ENCODE results near the gene KLHL26.
"Not testable (repeated sequence)": the region's sequence is repeated elsewhere in the genome, so short reads cannot be mapped to it uniquely, and the experiment has no call there.

KLHL26 gene

DNA sequence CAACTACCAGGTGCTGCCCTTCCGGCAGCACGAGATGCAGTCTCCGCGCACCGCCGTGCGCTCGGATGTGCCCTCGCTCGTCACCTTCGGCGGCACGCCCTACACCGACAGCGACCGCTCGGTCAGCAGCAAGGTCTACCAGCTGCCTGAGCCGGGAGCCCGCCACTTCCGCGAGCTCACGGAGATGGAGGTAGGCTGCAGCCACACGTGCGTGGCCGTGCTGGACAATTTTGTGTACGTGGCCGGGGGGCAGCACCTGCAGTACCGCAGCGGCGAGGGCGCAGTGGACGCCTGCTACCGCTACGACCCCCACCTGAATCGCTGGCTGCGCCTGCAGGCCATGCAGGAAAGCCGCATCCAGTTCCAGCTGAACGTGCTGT is 31.4 kb downstream of the KLHL26 start:
- no peak for DNase-seq

DNA sequence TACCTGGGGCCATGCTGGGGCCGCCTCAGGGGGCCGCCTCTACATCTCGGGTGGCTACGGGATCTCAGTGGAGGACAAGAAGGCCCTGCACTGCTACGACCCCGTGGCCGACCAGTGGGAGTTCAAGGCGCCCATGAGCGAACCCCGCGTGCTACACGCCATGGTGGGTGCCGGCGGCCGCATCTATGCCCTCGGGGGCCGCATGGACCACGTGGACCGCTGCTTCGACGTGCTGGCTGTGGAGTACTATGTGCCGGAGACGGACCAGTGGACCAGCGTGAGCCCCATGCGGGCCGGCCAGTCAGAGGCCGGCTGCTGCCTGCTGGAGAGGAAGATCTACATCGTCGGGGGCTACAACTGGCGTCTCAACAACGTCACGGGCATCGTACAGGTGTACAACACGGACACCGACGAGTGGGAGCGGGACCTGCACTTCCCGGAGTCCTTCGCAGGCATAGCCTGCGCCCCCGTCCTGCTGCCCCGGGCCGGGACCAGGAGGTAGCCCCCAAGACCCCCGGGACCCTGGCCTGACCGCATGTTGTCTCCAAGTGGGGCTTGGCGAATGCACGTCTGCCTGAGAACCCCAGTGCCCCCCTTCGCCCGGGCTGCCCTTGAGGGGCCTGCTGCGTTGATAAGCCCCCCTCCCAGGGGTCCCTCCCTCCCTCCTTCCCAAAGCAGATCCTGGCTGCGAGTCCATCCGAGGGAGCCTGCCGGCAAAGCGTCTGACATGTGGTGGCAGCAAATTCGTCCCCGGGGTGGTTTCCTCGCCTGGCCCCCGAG is 32.1 kb downstream of the KLHL26 start:
- DNase-seq: no peak

DNA sequence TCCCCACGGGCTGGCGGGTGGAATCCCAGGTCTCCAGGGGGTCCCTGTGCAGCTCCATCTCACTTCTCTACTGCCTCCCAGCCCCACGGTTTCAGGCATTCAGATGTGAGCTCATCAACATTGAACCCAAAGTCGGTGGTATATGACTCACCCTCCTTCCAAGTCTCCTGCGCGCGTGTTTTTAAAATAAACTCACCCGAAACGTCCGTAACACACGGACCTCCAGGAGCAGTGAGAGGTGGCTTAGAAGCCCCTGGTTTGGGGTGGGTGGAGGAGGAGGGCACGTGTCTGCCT is 32.6 kb downstream of the KLHL26 start:
- DNase-seq: no peak

DNA sequence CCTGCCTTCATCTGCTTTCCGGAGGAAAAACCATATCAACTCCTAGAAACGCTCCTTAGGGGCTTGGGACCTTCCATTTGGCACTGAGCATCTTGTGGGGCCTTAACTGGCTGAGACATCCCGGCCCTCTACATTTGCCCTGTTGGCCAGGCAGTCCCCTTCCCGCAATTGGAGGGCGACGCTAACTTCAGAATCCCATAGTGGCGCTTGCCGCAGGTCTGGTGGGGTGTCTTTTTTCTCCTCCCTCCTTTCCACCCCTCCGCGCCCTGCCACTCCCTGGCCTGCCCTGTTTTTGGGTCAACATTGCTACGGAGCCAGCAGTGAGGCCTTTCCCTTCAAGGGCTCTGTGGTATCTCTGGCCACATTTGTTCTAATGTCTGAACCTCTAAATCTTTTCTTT is 33.1 kb downstream of the KLHL26 start:
- DNase-seq: no peak

DNA sequence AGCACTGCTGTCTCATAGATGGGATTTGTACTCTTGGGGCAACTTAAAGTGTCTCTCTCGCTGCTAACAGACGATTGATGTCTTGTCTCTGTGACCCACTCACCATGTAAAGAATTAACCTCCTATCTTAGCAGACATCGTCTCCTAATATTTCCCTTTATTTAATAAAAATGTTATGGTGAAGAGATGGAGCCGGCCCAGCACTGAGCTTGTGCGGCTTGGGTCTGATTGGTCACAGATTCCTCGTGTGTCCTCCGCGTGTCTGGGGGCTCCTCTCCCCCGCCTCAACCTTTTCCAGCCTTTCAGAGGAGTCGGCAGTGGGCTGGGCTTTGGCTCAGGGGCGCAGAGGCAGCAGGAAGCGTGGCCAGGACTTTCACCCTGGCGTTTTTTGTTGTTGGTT is 33.5 kb downstream of the KLHL26 start:
- DNase-seq: no peak

DNA sequence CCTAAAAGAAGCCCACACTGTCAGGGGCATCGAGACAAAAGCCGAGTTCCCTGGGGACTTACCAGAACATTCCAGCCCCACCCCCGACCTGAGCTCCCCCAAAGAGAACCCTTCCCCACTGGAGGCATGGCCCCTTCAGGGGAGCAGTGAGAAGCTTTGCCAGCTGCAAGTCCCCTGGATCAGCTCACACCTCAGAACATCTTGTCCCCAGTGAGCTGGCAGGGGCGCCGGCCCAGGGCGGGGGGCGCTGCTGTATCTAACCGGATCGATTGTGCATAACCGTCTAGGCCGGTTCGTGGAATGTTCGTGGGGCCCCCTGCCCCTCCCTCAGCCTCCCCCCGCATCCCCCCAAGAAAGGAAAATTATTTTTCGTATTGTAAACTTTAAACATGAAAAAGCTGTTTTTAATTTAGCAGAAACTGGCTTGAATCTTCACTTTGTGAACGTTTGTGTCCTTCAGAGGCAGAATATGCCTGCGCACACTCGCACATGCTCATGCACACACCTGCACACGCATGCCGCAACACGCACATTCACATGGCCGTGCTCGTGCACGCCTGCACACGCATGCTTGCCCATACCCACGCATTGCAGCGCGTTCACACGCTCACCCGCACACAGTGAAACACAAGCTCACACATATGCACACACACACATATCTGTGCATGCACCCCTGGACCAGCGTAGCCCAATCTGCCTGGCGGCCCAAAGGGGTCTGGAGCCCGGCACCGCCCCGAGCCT is 34.6 kb downstream of the KLHL26 start:
- no peak for DNase-seq

DNA sequence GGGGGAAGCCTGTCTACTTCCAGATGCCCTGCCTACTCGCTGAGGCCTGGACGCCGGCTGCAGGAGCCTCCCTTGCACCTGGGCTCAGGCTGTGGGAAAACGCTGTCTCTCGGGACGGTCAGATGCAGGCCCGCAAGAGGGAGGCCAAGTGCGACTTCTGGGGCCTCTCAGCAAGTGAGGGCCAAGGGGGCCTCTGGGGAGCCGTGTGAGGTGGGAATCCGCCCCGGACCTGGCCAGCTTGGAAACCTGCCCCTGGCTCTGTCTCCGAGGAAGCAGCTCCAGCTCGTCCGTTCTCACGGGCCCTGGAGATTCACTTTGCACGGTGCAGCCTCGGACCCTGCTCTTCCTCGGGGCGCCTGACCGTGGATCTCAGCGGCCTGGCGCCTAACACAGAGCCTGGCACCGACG is 35.2 kb downstream of the KLHL26 start:
- DNase-seq: no peak

DNA sequence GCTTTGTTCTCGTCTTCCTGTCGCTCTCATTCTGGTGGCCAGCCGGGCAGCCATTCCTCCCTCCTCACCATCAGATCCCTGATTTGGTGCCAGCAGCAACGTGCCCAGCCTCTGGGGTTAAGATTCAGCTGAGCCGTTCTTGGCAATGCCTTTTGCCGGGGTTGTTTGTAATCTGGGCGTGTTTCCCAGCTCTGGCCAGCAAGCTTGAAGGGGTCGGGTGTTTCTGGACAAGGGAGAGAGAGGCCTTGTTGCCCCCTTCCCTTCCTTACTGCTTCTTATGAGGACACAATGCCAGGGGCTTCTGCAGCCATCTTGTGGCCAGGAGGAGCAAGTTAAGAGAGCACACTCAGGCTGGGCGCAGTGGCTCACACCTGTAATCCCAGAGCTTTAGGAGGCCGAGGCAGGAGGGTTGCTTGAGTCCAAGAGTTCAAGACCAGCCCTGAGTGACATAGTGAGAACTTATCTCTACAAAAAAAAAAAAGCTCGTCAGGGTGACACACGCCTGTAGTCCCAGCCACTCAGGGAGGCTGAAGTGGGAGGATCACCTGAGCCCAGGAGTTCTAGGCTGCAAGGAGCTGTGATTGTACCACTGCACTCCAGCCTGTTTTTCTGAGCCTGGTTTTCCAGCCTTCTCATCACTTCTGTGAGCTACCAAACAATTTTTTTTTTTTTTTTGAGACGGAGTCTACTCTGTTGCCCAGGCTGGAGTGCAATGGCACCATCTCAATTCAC is 35.9 kb downstream of the KLHL26 start:
- no peak for DNase-seq

DNA sequence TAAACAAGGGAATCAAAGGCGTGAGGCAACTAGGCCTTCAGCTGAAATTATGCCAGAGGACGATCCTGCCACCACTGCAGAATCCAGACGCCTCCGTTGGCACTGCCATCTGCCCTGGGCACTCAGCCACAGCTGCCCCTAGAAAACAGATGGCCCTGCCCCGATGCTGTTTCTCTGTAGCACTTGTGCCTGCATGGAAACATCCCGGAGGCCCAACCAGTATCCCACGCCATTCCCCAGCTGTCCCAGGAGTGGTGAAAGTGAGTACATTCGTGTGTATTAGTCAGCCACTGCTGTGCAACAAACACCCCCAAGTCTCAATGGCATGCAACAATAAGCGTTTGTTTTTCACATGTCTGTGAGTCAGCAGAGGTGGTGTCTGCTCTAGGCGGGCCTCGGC is 37.8 kb downstream of the KLHL26 start:
- DNase-seq: no peak

DNA sequence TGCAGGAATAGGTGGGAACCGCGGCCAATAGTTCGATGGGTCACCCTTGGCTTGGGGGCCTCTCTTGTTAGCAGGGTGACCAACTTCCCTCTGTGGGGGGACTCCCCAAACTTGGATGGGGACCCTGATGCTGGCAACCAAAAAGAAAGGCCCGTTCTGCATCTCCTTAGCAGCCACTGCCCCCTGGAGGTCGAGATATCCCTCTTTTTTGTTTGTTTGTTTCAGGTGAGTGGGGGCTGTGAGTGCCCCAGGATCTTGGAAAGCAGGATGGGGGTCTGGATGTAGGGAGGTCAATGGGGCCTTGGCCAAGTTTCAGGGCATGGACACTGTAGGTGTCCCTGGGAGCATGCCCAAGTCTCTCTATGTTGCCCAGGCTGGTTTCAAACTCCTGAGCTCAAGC is 39.0 kb downstream of the KLHL26 start:
- no peak for DNase-seq

DNA sequence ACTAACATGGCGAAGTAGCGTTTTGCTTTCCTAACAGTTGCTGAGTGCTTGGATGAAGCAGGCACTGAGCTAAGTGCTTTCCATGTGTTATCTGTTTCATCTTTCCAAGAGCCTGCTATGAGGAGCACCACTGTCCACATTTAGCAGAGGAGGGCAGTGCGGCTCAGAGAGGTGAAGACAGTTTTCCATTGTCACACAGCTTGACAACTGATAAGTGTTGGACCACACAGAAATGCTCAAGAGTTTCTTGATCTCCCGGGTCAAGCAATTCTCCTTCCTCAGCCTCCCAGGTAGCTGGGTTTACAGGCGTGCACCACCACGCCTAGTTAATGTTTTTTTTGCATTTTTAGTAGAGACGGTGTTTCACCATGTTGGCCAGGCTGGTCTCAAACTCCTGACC is 39.9 kb downstream of the KLHL26 start:
- no peak for DNase-seq

DNA sequence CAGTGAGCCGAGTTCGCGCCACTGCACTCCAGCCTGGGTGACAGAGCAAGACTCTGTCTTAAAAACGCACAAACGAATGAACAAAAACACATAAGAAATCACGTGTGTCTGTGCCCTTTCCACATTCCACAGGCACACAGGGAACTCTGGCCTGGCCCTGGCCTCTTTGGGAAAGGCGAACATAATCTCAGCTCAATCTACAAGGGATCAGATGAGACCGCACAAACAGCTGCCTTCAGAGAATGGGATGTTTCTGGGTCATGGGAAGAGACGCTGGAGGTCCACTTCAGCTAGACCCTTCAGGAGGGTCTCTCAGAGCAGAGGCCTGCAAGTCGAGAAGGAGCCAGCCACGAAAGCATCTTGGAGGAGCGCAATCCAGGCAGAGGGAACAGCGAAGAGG is 40.3 kb downstream of the KLHL26 start:
- no peak for DNase-seq

DNA sequence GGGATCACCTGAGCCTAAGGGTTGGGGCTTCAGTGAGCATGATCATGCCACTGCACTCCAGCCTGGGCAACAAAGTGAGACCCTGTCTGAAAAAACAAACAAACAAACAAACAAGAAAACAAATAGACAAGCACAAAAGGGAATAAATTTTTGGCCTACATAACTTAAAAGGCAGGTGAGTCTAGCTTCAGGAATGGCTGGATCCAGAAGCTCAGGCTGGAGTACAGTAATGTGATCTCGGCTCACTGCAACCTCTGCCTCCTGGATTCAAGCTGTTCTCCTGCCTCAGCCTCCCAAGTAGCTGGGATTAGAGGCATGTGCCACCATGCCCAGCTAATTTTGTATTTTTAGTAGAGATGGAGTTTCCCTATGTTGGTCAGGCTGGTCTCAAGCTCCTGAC is 43.3 kb downstream of the KLHL26 start:
- not testable (repeated sequence) for DNase-seq

DNA sequence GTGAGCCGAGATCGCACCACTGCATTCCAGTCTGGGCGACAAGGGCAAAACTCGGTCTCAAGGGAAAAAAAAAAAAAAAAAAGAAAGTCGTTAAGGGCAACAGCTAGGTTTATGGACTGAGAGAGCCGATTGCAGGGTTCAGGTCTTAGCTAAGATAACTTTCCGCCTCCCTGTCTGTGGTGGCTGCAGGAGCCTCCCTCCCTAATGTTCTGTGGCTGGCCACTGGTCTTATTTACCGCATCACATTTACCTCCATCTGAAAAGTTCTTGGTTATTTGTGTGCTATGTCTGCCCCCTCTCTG is 45.9 kb downstream of the KLHL26 start:
- no peak for DNase-seq

DNA sequence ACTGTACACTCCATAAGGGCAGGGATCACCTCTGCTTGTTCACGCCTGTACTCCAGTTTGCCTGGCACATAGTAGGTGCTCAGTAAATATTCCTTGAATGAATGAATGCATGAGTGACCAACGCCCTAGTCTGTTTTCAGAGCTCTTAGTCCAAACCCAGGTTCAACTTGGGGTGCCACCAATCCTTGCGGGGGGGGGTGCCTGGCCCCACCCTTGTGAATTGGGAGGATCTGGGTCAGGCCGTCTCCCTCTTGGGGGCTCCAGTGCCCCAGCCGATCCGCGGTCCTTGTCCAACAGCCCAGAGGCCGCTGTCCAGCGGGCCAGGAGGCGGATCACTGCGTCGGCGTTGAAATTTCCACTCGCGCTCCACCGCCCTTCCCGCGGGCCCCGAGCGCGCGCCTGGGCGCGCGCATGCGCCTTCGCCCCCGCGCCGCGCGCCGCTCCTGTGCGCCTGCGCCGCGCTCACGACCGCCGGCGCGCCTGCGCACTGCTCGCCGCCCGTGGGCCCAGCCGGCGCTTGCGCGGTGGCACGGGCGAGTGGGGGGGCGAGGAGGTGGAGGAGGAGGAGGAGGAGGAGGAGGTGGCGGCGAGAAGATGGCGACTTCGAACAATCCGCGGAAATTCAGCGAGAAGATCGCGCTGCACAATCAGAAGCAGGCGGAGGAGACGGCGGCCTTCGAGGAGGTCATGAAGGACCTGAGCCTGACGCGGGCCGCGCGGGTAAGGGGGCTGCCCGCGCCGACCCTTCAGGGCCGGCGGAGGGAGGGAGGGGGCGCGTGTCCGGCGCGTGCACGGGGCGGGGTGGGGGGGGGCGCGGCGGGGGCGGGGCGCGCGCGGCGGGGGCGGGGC is 46.5 kb downstream of the KLHL26 start, which contains the start of gene CRTC1:
Gene CRTC1 (plus strand): TSS at position 572 of the 849 bp plus-strand sequence. CDS start 23 bp downstream, at position 595.
- peak; percentile 84 for DNase-seq

DNA sequence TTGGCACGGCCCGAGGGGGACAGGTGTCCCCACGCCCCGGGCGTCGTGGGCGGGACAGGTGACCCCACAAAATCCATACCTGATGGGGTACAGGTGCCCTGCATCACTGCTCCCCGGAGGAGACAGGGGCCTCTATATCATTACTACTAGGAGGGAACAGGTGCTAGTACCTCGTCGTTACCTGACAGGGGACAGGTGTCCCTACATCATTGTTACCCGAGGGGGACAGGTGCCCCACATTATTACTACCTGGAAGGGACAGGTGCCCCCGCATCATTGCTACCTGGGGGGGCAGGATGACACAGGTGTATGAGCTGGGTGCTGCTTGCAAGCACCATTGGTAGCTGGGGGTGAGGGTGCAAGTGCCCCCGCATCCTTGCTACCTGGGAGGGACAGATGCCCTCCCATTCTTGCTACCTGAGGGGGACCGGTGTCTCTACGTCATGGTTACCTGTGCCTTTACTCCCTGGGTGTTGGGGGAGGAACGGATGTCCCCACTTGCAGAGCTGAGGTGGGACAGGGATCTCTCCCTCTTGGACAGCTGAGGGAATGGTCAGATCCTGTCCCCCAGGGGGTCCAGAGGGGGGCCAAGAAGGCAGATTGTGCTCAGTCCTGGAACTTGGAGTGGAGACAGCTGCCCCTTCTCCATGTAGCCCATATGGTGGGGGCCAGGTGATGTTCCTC is 47.3 kb downstream of the KLHL26 start:
- no peak for DNase-seq

DNA sequence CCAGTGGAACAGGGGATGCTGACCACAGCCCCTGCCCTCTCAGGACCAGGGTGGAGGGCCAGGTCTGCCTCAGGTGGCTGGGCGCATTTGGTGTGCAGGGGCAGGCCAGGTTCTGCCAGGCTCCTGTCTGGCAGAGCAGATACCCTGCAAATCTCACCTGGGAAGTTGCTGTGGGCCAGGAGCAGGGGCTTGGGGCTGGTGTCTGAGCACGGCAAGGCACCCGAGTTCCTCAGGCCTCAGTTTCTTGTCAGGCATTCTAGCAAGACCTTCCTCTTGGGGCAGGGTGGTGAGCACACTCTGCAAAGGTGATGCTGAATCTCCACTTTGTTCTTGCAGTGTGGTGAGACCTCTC is 47.8 kb downstream of the KLHL26 start:
- no peak for DNase-seq

DNA sequence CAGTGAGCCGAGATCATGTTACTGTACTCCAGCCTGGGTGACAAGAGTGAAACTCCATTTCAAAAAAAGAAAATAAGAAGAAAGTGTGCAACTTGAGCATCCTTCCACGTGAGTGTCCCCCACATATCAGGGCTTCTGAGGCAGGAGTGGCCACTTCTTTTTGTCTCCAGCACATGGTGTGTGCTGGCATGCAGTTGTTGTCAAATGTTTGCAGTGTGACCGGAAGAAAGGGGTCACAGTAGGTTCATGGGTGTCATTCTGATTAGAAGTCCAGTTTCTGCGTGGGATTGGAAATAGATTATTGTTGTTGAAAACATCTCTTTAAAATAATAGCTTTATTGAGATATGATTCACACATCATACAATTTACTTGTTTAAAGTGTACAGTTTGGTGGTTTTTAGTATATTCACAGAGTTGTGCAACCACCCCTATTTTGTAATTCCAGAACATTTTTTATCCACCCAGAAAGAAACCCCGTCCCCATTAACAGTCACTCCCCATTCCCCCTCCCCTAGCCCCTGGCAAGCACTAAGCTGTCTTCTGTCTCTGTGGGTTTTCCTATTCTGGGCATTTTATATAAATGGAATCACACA is 48.9 kb downstream of the KLHL26 start:
- DNase-seq: no peak

DNA sequence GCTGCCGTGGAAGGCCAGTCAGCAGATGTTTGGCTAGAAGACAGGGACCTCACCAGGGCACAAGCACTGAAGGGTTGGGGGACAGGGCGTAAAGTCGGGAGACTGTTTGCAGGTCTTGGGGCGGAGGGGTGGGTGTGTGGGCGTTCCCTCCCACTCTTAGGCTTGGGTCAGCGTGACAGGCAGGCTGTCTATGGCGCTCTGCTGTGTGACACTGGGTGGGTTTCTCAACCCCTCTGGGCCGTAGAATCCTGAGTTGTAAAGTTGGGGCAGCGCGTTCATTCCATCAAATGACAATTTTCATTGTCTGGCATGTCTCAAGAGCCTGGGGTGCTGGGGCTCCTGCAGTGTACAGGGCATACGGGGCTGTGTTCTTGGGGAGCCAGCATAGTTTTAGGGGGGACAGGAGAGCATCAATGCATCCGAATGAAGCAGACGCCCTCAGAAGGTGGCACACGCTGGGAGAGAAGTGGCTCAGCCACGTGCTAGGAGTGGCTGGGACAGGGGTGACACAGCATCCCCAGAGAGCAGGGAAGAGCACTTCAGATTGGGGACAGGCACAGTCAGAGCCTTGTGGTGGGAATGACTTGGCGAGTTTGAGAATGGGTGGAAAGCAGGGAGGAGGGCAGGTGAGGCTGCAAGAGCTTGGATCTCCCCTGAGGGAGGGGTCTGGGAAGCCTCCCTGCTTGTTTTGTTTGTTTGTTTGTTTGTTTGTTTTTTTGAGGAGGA is 51.1 kb downstream of the KLHL26 start:
- DNase-seq: no peak

DNA sequence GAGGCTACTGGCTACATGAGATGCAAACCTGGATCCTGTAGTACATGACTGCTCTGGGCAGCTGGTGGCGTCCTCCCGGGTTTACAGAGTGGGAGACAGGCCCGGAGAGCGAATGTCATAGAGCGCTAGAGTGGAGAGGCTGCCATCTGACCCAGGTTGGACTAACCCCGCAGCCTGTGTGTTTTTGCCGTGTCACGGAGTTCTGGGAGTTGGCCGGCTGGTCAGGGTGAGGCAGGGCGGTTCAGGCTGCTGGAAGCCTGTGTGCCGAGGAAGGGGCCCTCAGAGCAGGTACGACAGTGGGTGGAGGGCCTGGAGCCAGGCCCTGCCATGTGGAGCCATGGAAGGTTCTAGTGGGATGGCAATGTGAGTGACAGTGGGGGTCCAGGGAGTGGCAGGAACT is 59.2 kb downstream of the KLHL26 start:
- DNase-seq: no peak

DNA sequence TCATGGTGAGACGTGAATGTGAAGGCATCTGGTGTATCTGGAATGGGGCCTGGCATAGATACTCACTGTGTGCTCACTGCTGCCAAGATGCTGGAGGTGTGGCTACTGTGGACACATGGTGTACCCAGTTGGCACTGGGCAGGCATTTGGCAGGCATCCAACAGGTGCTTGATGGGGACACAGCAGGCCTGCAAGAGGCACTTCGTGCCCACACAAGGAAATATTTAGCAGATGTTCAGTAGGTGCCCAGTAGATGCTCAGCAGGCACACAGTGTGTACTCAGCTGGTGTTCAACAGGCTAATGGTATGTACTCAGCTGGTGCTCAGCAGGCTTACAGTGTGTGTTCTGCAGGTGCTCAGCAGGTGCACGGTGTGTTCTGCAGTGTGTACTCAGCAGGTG is 60.9 kb downstream of the KLHL26 start:
- no peak for DNase-seq

Measured in stimulated activated naive CD4-positive, alpha-beta T cell treated with Interleukin-2 at 50 U/mL for 16 hours (primary cell).